ENCODE results near the gene NANOS1. TPM values are rescaled to one million over a fixed set of nuclear protein-coding genes. Genes with fewer than 3 reads are reported as not detected.

Gene NANOS1
- total RNA-seq, 1 donor from 2014 or later = 10.2 TPM

DNA sequence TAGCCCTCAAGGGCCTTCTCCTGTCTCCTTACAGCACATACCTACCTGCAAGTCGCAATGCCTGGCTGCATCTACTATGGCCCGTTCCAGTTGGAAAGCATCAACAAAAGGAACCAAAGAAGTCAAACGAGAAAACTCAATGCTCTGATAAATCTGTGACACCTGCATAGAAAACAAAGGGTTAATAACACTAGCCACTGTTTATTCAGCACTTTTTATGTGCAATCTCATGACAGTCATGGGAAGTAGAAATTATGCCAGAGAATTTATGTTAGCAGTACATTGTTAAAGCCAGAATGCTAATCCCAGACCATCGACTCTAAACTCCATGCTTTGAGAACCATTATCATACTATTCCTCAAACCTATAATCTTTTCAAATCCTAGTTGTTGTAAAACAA lies 30.0 kb downstream of the NANOS1 start:
- Mint-ChIP-seq H3K4me3 (no peak overlapping the region), H3K4me1 (peaks cover 19% of the 10 kb centered on the region), H3K9me3 (no peaks in the 10 kb centered on the region), H3K36me3 (peaks cover 55% of the 10 kb centered on the region), H3K27ac (no peak overlapping the region), H3K27me3 (ENCODE audit: insufficient read depth, low read depth) (peaks cover 2% of the 10 kb centered on the region)
- no peaks in the 10 kb centered on the region for H3K27me3 ChIP-seq
- H3K4me3 ChIP-seq = no peak overlapping the region
- H3K4me2 ChIP-seq = no peak overlapping the region
- peaks cover 6% of the 10 kb centered on the region for H3F3A ChIP-seq (ENCODE audit: low read depth)
- peaks cover 37% of the 10 kb centered on the region for H4K20me1 ChIP-seq (ENCODE audit: low read depth)
- H3K27ac ChIP-seq = no peak overlapping the region
- TF ChIP-seq EZH2 (IDR thresholded peaks at IDR 0.05) (no peak), EZH2phosphoT487 (IDR thresholded peaks at IDR 0.05) (no peak)
- TF ChIP-seq, protein P1, sequence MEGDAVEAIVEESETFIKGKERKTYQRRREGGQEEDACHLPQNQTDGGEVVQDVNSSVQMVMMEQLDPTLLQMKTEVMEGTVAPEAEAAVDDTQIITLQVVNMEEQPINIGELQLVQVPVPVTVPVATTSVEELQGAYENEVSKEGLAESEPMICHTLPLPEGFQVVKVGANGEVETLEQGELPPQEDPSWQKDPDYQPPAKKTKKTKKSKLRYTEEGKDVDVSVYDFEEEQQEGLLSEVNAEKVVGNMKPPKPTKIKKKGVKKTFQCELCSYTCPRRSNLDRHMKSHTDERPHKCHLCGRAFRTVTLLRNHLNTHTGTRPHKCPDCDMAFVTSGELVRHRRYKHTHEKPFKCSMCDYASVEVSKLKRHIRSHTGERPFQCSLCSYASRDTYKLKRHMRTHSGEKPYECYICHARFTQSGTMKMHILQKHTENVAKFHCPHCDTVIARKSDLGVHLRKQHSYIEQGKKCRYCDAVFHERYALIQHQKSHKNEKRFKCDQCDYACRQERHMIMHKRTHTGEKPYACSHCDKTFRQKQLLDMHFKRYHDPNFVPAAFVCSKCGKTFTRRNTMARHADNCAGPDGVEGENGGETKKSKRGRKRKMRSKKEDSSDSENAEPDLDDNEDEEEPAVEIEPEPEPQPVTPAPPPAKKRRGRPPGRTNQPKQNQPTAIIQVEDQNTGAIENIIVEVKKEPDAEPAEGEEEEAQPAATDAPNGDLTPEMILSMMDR (IDR thresholded peaks at IDR 0.05) = no peak
- H3K4me1 ChIP-seq = no peaks in the 10 kb centered on the region
- no peak overlapping the region for H3K9ac ChIP-seq
- peaks cover 65% of the 10 kb centered on the region for H3K36me3 ChIP-seq
- H3K79me2 ChIP-seq (ENCODE audit: low read depth) = peaks cover 93% of the 10 kb centered on the region
- H2AFZ ChIP-seq (replicated peaks) = no peak overlapping the region
- DNase-seq (ENCODE audit: low spot score) = no peak
- H3K9me3 ChIP-seq (ENCODE audit: low read depth) = no peaks in the 10 kb centered on the region

DNA sequence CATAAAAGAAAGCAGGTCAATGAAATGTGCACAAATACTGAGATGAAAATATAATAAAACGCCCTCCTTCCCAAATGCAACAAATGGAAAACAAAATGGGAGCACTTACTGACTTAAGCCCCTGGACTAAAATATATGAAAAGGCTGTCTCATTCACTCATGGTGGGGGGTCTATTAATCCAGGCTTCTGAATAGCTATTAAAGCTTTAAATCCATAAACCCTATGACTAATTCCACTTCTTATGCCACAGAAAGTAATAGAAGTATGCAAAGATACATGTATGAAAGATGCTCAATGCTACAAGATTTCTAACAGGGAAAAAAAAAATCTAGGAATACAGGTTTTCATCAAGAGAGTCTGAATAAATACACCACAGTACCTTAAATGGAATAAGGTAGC lies 30.6 kb downstream of the NANOS1 start:
- peaks cover 55% of the 10 kb centered on the region for H3K36me3 Mint-ChIP-seq
- H3K4me2 ChIP-seq = no peak overlapping the region
- H3K27ac Mint-ChIP-seq = no peak overlapping the region
- no peak overlapping the region for H3K4me3 Mint-ChIP-seq
- peaks cover 19% of the 10 kb centered on the region for H3K4me1 Mint-ChIP-seq
- H3K79me2 ChIP-seq (ENCODE audit: low read depth) = peaks cover 93% of the 10 kb centered on the region
- H3K4me1 ChIP-seq = no peaks in the 10 kb centered on the region
- H3K4me3 ChIP-seq = no peak overlapping the region
- DNase-seq (ENCODE audit: low spot score) = no peak
- peaks cover 60% of the 10 kb centered on the region for H3K36me3 ChIP-seq
- no peak overlapping the region for H2AFZ ChIP-seq (replicated peaks)
- H3K27me3 Mint-ChIP-seq (ENCODE audit: insufficient read depth, low read depth) = peaks cover 2% of the 10 kb centered on the region
- H3K9ac ChIP-seq = no peak overlapping the region
- no peaks in the 10 kb centered on the region for H3K9me3 ChIP-seq (ENCODE audit: low read depth)
- no peak overlapping the region for H3K27ac ChIP-seq
- no peaks in the 10 kb centered on the region for H3K9me3 Mint-ChIP-seq
- peaks cover 43% of the 10 kb centered on the region for H4K20me1 ChIP-seq (ENCODE audit: low read depth)
- H3K27me3 ChIP-seq = no peaks in the 10 kb centered on the region
- TF ChIP-seq EZH2 (IDR thresholded peaks at IDR 0.05) (no peak), EZH2phosphoT487 (IDR thresholded peaks at IDR 0.05) (no peak)
- TF ChIP-seq, protein P1 (IDR thresholded peaks at IDR 0.05) = no peak
- peaks cover 6% of the 10 kb centered on the region for H3F3A ChIP-seq (ENCODE audit: low read depth)

DNA sequence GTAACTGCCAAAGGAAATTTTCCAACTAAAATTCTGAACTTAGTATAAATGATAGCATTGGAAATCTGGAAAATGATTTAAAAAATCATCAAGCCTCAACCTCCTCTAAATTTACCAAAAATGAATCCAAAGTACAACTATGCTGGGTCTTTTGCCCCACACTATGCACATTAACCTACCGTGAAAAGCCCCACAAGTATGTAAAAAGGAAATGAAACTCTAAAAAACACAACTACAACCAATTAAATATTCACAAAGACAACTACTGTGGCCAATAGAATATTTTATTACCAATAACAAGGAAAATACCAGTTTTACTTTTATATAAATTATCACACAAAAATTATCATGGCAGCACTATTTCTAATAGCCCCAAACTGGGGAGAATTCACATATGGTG lies 31.8 kb downstream of the NANOS1 start:
- H3K36me3 ChIP-seq = peaks cover 53% of the 10 kb centered on the region
- H3K4me1 ChIP-seq = no peaks in the 10 kb centered on the region
- H3F3A ChIP-seq (ENCODE audit: low read depth) = peaks cover 6% of the 10 kb centered on the region
- TF ChIP-seq EZH2phosphoT487 (IDR thresholded peaks at IDR 0.05) = no peak
- TF ChIP-seq, protein P1 (IDR thresholded peaks at IDR 0.05) = no peak
- no peak for TF ChIP-seq EZH2 (IDR thresholded peaks at IDR 0.05)
- Mint-ChIP-seq H3K27ac (no peak overlapping the region), H3K9me3 (no peaks in the 10 kb centered on the region), H3K4me1 (peaks cover 19% of the 10 kb centered on the region), H3K4me3 (no peak overlapping the region), H3K36me3 (peaks cover 58% of the 10 kb centered on the region), H3K27me3 (ENCODE audit: insufficient read depth, low read depth) (peaks cover 2% of the 10 kb centered on the region)
- no peak overlapping the region for H3K4me2 ChIP-seq
- H3K27me3 ChIP-seq = no peaks in the 10 kb centered on the region
- H3K79me2 ChIP-seq (ENCODE audit: low read depth) = peaks cover 91% of the 10 kb centered on the region
- no peak overlapping the region for H3K4me3 ChIP-seq
- no peak overlapping the region for H2AFZ ChIP-seq (replicated peaks)
- peaks cover 51% of the 10 kb centered on the region for H4K20me1 ChIP-seq (ENCODE audit: low read depth)
- no peak overlapping the region for H3K27ac ChIP-seq
- no peaks in the 10 kb centered on the region for H3K9me3 ChIP-seq (ENCODE audit: low read depth)
- no peak for DNase-seq (ENCODE audit: low spot score)
- no peak overlapping the region for H3K9ac ChIP-seq
